ENCODE measurements around the gene CTF1.
"Not testable (repeated sequence)": the region's sequence is repeated elsewhere in the genome, so short reads cannot be mapped to it uniquely, and the experiment has no call there.

Gene CTF1, protein sequence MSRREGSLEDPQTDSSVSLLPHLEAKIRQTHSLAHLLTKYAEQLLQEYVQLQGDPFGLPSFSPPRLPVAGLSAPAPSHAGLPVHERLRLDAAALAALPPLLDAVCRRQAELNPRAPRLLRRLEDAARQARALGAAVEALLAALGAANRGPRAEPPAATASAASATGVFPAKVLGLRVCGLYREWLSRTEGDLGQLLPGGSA

DNA sequence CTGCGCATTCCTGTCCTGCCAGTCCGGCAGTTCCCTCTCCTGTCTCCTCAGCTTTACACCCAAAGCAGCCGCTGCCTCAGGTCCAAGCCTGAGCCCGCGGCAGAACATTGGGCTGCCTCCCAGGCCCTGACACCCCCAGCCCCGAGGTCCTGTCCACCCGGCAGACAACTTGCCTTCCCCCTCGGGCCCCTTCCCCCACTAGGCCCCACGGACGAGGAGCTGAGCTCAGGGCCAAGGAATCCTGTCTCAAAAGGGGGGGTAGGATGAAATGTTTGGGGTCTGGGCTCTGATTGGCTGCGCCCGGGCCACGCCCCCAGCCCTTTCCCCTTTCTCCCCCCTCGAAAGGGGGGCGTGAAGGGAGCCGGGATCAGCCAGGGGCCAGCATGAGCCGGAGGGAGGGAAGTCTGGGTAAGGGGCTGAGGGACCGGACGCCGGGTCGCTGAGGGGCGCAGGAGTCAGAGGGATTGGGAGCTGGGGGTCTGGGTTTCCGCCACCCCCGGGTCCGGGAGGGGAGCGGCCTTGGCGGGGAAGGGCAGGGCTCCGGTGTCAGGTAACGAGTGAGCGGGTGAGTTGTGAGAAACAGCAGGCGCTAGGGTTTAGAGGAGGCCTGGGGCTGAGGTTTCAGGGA lies at the start of gene CTF1:
Gene CTF1 (plus strand): TSS at position 354 of the 628 bp plus-strand sequence. CDS start 30 bp downstream, at position 384.
- no peak for DNase-seq (ENCODE audit: low spot score)

DNA sequence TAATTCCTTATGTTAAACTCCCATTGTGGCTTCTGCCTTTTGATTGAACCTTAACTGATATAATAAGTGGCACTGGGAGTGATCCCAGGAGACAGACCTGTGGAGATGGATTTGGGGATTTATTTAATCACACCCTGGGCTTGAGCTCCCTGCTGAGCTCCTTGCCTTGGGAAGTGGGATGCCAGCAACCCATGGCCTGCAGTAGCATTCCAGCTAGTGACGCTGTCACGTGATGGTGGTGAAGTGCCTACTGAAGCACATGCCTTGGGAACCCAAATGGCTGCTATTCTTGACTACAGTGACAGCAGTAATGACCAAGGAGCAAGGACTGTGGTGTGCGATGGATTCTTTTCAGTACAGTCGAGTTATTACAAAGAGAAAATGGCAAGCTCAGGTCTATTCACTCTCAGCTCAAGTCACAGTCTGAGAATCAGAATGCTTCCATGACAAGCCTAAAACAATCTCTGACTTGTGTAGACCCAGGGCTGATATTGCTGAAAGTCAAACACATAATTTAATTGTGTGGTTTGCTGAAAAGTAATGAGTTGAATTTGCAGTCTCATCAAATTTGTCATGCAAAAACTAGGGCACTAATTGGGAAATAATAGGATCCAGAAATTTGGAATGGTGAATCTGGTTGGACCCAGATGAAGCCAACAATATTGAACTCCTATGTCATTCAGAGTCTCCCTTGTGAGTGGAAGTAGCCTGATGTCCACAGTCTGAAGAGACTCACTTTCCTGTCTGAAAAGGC lies 49.6 kb upstream of the CTF1 start:
- no peak for DNase-seq (ENCODE audit: low spot score)

DNA sequence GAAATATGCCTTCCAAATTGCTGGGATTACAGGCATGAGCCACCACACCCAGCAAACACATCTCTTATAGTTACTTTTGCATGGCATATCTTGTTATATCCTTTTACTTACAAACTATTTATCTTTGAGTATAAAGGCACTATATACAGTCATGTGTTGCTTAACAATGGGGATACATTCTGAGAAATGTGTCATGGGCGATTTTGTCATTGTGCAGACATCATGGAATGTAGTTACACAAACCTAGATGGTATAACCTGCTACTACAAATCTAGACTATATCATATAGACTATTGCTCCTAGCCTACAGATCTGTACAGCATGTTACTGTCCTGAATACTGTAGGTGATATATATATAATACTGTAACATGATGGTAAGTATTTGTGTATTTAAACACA lies 46.2 kb upstream of the CTF1 start:
- no peak for DNase-seq (ENCODE audit: low spot score)

DNA sequence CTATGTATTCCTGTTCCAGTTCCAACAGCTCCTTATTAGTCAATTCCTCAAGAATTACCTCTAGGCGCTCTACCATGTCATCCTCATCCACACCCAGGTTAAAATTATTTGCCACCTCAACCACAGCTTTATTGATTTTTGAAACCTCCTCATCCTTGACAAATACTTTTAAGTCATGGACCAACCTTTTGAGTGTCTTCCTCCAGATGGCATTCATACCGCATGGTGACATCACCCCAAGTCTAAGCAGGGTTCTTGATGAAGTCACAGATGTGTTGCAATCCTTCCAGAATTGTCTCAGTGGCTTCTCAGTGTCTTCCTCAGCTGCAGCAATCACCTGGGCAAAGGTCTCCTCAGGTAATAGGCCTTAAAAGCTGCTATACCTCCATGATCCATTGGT lies 42.7 kb upstream of the CTF1 start:
- no peak for DNase-seq (ENCODE audit: low spot score)

DNA sequence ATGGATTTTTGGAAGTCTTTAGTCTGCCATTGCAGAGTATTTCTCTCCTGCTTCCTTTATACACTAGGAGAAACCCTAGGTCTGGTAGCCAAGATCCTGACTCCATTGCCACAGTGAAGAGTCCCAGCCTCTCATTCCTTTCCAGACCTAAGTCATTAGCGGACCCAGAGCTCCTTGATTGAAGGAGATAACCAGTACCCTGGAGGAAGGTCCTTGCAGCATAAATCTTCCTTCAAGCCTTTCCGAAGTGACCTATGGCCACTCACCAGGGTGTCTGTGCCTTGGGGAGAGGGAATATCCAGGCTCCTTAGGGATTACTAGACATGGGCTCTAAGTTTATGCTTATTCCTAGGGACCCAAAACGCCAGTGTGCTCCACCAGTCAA lies 38.3 kb upstream of the CTF1 start:
- DNase-seq (ENCODE audit: low spot score): no peak

DNA sequence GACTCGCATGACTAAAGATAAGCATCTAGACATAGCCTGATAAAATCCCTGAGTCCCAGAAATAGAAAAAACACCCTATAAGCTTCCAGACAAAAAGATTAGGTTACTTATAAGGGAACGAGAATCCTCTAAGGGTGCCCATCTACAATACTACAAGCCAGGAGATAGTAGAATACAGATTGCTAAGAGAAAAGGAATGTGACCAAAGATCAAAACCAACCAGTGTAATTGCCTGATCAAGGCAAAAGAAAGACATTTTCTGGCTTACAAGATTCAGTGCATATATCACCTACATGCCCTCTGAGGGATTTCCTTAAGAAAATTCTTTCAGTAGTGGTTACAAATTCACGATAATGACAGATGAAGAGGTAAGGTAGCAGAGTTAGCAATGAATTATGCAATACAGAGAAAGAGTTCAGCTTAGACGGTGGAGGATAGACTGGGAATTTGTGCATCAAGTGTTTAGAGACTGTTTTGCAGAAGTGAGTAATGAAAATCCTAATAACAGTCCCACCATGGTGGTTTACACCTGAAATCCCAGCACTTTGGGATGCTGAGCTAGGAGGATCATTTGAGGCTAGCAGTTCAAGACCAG lies 37.5 kb upstream of the CTF1 start:
- DNase-seq (ENCODE audit: low spot score): no peak

DNA sequence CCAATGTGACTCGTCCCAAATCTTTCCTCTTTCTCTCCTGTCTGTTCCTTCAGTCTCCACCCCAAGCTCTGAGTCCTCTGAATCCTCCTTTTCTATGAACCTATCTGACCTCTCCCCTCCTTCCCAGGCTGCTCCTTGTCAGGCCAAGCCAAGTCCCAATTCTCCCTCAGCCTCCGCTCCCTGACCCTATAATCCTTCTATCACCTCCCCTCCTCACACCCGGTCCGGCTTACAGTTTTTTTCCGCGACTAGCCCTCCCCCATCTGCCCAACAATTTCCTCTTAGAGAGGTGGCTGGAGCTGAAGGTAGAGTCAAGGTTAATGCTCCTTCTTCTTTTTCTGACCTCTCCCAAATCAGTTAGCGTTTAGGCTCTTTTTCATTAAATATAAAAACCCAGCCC lies 35.7 kb upstream of the CTF1 start:
- not testable (repeated sequence) for DNase-seq (ENCODE audit: low spot score)

DNA sequence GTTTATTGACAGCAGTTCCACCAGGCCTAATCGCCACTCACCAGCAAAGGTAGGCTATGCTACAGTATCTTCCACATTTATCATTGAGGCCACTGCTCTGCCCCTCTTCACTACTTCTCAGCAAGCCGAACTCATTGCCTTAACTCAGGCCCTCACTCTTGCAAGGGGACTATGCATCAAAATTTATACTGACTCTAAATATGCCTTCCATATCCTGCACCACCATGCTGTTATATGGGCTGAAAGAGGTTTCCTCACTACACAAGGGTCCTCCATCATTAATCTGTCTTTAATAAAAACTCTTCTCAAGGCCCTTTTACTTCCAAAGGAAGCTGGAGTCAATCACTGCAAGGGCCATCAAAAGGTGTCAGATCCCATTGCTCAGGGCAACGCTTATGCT lies 33.2 kb upstream of the CTF1 start:
- DNase-seq (ENCODE audit: low spot score): not testable (repeated sequence)

DNA sequence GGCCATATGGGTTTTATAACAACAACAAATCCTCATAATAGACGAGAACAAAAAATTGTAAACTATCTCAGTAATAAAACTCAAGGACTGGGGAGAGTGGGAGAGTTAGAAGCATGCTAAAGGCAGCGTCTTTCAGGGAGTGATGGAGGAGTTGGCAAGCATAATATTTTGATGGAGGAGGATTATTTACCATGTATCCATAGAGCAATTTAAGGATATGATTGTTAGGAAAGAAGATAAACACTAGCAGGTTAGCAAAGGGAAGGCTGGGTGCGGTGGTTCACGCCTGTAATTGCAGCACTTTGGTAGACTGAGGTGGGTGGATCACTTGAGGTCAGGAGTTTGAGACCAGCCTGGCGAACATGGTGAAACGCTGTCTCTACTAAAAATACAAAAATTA lies 30.4 kb upstream of the CTF1 start:
- no peak for DNase-seq (ENCODE audit: low spot score)

DNA sequence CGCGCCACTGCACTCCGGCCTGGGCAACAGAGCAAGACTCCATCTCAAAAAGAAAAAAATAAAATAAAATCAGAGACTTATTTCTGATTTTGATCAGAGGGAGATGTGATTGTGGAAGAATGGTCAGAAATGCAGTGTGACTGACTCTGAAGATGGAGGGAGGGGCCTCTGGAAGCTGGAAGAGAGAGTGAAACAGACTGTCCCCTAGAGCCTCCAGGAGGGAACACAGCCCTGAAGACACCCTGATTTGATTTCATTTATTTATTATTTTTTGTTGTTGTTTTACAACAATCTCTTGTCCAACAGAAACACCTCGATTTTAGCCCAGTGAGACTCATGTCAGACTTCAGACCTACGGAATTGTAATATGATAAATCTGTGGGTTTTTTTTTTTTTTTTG lies 28.7 kb upstream of the CTF1 start:
- no peak for DNase-seq (ENCODE audit: low spot score)

DNA sequence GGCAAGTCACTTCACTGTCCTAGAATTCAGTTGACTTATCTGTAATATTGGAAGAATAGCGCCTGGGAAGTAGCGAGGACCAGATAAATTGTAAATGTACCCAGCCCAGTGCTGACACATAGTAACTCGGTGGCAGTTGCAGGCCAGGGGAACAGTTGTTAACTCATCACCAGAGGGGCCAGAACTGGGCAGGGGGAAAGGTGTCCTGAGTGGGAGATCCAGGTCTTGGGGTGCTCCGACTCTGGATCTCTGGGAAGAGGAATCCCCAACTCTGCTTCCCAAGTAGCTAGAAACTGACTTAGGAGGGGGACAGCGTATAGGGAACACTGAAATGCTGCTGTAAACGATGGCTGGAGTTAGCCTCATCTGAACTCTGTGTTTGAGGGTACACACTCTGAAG lies 25.5 kb upstream of the CTF1 start:
- no peak for DNase-seq (ENCODE audit: low spot score)

DNA sequence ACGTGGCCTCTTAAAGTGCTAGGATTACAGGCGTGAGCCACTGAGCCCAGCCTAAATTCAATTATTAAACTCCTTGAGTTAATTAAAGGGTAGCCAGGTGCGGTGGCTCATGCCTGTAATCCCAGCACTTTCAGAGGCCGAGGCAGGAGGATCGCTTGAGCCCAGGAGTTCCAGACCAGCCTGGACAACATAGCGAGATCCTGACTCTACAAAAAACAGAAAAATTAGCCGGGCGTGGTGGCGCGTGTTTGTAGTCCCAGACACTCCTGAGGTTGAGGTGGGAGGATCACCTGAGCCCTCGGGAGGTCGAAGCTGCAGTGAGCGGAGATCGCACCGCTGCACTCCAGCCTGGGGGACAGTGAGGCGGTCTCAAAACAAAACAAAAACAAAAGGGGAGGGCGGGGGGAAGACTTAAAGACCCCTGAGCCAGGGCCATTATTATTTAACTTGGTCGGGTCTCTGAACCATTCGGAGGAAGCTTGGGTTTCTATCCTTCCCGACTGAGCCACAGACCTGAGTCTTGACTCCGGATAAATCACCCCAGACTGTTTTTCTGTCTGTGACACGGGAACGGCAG lies 22.1 kb upstream of the CTF1 start:
- DNase-seq (ENCODE audit: low spot score): no peak

DNA sequence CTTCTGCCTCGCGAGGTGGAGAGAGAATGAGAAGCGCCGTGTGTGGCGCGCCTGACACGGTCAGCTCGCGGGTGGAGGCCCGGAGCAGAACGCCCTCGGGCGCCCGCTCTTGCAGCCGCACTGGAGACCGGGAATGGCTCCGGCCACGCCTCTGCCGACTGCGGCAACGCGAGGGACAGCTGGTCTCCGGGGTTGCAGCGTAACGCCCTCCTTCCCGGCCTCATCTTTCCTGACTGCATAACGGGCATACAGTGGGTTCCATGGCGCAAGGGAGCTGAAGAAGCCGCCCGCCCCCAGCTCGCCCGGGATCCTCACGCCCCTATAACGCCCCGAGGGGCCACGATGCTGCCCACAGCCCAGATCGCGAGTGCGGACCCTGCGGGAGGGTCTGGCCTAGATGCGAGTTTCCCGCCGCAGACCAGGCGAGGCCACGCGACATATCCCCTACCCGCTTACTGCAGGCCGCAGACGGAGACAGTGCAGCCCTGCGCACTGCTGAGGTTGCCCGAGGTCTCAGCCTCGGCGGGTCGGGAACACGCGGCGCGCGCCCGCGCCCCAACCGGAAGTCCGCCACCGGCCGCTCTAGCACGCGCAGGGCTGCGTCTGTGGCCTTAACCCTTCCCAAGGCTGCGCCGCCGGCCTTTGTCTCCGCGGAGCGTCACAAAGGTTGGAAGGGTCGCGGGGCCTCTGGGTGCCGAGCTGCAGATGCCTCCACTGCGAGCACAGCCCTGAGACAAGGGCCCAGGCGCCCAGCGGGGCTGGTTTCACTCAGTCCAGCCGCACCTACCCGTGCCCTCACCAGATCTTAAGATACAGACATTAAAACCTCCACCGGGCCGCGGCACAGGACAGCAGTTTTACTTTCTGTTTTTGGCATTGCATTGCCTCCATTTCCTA lies 21.3 kb upstream of the CTF1 start:
- DNase-seq (ENCODE audit: low spot score): peak; percentile 89

DNA sequence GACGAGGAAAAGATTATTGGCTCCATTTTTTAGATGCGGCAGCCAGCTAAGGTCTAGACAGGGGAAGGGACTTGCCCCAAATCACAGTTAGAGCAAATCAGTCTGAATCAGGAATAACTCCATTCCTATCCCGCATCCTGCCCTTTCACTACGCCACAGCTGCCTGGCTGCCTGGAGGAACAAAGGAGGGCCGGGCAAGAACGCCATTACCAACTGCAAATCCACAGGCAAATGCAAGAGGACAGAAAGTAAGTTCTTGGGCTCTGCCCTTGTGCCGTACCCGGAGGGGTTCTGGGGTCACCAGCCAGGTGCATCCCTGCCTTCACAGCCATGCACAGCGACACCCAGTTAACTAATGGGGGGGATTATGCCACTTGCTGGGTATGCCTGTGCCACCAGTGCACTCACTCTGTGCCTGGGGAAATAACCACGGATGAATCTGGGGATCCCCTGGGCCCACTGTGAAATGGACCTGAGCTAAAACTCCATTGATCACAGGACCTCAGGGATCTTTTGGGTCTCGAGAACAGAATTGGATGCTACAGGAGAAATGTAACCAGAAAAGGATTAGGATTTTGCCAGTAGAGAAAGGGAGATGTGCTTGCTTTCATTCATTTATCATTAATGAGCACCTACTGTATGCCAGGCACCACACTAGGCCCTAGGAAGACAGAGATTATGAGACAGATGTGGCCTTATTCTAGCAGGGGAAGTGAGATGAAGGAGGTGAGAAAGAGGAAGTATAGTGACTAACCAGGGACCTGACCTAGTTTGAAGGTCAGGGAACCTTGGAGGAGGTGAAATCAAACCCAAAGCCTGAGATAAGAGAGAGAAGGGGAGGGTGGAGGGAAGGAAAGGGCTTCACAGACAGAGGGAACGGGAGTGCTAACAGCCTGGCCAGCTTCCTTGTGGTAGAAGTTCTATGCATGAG lies 20.3 kb upstream of the CTF1 start:
- peak; percentile 42 for DNase-seq (ENCODE audit: low spot score)

DNA sequence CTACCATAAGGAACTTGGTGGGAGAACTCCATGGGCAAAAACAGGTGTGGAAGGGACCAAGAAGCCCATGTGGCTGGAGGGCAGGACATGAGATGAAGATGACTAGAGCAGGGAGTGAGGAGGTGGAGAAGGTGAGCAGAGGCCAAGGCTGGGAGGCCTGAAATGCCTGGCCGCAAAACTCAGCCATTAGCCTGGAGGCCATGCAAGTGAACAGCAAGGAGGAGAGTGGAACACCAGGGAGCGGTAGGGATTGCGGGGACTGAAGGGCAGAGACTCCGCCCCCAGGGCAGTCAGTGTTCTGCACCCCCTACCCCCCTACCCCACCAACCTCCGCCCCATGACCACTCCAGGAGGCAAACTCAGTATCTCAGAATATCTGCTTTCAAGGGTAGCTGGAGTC lies 19.5 kb upstream of the CTF1 start:
- no peak for DNase-seq (ENCODE audit: low spot score)

DNA sequence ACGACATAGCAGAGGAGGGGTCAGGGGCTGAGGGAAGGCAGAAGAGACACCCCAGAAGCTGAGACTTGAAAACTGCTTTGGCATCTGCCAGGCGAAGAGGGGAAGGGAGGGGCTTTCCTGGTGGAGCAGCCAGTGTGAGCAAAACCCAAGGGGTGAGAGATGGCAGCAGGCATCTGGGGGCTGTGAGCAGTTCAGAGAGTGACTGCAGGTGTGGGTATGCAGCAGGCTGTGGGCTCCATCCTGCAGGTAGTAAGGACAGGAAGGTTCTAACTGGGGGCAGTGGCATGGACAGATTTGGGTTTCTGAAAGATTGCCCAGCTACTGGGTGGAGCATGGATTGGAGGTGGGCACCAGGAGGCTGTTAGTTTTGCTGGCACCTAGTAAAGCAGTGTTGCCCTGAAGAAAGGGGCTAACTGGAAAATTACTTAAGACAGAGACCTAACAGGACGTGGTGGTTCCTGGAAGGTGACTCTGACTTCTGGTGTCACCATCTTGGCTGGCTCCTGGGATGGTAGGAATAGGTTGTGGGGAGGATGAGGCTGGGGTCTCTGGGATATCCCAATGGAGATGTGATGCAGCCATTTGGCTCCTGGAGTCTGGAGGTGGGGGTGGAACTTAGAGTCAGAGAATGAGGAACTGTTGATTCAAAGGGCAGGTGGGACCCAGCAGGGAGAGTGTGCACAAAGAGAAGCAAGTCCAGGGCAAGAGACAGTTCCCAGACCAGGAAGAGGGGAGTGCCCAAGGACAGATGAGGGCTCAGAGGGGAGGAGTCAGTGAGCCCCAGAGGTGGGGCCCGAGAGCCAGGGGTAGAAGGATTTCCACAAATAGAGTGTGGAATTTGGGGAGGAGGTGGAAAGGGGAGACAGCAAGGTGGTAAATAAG lies 13.7 kb upstream of the CTF1 start:
- no peak for DNase-seq (ENCODE audit: low spot score)

DNA sequence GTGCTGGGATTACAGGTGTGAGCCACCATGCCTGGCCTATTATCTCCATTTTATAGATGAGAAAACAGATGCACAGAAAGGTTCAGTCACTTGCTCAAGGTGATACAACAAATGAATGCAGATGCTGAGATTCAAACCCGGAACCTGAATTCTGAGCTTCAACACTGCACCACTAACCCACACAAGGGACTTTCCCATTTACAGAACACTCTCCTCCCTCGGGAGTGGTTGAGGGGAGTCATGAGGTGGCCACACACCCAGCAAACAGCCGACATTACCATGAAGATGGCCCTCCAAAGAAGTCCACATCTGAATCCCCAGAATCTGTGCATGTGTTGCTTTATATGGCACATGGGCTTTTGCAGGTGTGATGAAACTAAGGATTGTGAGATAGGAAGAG lies 11.7 kb upstream of the CTF1 start:
- no peak for DNase-seq (ENCODE audit: low spot score)

DNA sequence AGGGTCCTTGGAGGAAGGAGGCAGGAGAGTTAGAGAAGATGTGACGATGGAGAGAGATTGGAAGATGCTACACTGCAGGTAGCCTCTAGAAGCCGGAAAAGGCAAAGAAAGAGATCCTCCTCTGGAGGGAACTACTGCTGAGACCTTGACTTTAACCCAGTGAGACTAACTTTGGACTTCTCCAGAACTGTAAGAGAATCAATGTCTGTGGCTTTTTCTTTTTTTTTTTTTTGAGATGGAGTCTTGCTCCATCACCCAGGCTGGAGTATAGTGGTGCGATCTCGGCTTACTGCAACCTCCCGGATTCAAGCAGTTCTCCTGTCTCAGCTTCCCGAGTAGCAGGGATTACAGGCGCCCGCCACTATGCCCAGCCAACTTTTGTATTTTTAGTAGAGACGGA lies 11.2 kb upstream of the CTF1 start:
- no peak for DNase-seq (ENCODE audit: low spot score)

DNA sequence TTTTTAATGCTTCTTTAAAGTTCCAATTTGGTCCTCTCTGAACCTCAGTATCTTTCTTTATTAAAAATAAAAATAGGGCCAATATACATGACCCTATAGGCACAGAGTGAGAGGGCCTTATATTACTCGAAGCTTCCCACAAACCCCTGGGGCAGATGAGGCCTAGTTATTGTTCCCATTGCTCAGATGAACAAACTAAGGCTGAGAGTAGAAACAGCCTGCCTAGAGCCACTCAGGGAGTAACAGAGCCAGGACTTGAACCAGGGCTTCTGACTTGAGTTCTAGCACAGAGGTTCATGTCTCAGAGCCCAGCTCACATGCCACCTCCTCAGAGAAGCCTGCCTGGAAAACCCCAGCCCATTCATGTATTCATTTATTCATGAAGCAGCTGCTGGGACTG lies 10.3 kb upstream of the CTF1 start:
- DNase-seq (ENCODE audit: low spot score): no peak

DNA sequence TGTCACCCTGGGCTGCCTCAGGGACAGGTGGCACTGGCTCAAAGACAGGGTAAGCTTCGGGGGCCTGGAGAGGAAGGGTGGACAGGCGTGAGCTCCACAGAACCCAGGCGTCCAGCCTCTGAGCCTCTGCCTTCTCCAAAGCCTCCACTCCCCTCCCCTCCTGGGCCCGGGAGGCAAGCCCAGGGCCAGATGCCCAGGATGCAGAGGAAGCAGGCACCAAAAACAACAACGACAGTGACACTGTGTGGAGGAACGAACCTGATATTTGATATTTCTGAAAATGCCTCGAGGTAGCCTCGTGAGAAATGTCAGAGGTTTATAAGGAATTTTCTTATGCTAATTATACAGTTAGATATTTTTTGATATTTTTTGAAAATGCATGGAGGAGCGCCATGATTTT lies 8.5 kb upstream of the CTF1 start:
- DNase-seq (ENCODE audit: low spot score): no peak
